H1 (cell line): ENCODE results near the gene SURF4. TPM values are rescaled to one million over a fixed set of nuclear protein-coding genes. Genes with fewer than 3 reads are reported as not detected.
"Not testable (repeated sequence)": the region's sequence is repeated elsewhere in the genome, so short reads cannot be mapped to it uniquely, and the experiment has no call there.

Experiments used
- CTCF ChIA-PET: fragments of 300-600 bp; sonication (Branson Sonifier 250); formaldehyde crosslinking; loops from one replicate; lab custom pipeline; 2021; ENCODE audit not compliant: partially characterized antibody; lab: Charles Lee
- POLR2A ChIA-PET: fragments of 300-600 bp; sonication (Branson Sonifier 250); formaldehyde crosslinking; loops from one replicate; lab custom pipeline; 2021; ENCODE audit warnings: inconsistent platforms; ENCODE audit not compliant: partially characterized antibody; lab: Charles Lee
- DNase-seq, 2 experiments: peaks; one replicate each; pipeline versions ENCODE4 v3.0.0 to v3.0.0-alpha.2; 2010 to 2022; ENCODE audit warnings: low spot score in 2 of 2, low read depth in 1 of 2, mixed read lengths in 1 of 2
- FAIRE-seq: peaks from 2 replicates; lab custom pipeline; 2011; peaks lifted over from hg19 to GRCh38; lab: Jason Lieb, UNC
- H2AFZ ChIP-seq: 2 replicates; pipeline ENCODE4 v1.8.1; 2012; ENCODE audit warnings: low read length, inconsistent platforms
- H2AK5ac ChIP-seq: 2 replicates; pipeline ENCODE4 v1.6.1; 2013; ENCODE audit warnings: low read depth, low read length
- H2BK120ac ChIP-seq: replicated peaks from 2 replicates; pipeline ENCODE3; 2013; ENCODE audit warnings: low read depth, low read length, inconsistent platforms
- H2BK12ac ChIP-seq: 2 replicates; pipeline ENCODE4 v1.6.1; 2013; ENCODE audit warnings: low read depth, low read length
- H2BK15ac ChIP-seq: 2 replicates; pipeline ENCODE4 v1.6.1; 2013; ENCODE audit warnings: low read length
- H2BK20ac ChIP-seq: 2 replicates; pipeline ENCODE4 v1.6.1; 2013; ENCODE audit warnings: low read length
- H2BK5ac ChIP-seq: 2 replicates; pipeline ENCODE4 v1.6.1; 2013; ENCODE audit warnings: low read depth, low read length
- H3K14ac ChIP-seq: 2 replicates; pipeline ENCODE4 v1.6.1; 2013; ENCODE audit warnings: inconsistent platforms; ENCODE audit not compliant: insufficient read length
- H3K18ac ChIP-seq: 2 replicates; pipeline ENCODE4 v1.6.1; 2013; ENCODE audit warnings: low read length; ENCODE audit errors: extremely low read depth
- H3K23ac ChIP-seq: 2 replicates; pipeline ENCODE4 v1.6.1; 2013; ENCODE audit warnings: inconsistent platforms; ENCODE audit not compliant: insufficient read length
- H3K23me2 ChIP-seq: 2 replicates; pipeline ENCODE4 v1.6.1; 2013; ENCODE audit warnings: low read depth, low read length
- H3K27ac ChIP-seq: 2 replicates; pipeline ENCODE4 v1.6.1; 2011; ENCODE audit warnings: low read depth, low read length, inconsistent platforms
- H3K27me3 ChIP-seq, 4 experiments: replicated peaks in 1 of 4; 1 replicate in 1 of 4; 2 replicates in 3 of 4; pipeline versions ENCODE4 v1.6.1 to v1.8.1; 2011 to 2013; ENCODE audit warnings: low read length in 3 of 4, mild to moderate bottlenecking in 3 of 4, inconsistent platforms in 2 of 4, mixed read lengths in 2 of 4, moderate library complexity in 1 of 4; ENCODE audit not compliant: control insufficient read depth in 3 of 4, insufficient read depth in 3 of 4; ENCODE audit errors: extremely low read depth in 1 of 4
- H3K36me3 ChIP-seq, 4 experiments: 2 replicates each; pipeline versions ENCODE4 v1.6.1 to v1.8.1; 2011 to 2013; ENCODE audit warnings: mild to moderate bottlenecking in 4 of 4, low read length in 3 of 4, moderate library complexity in 2 of 4, control low read depth in 1 of 4, inconsistent platforms in 1 of 4; ENCODE audit not compliant: insufficient read depth in 4 of 4, control insufficient read depth in 2 of 4
- H3K4ac ChIP-seq: replicated peaks from 2 replicates; pipeline ENCODE3; 2013; ENCODE audit warnings: low read length, low read depth, mixed read lengths, inconsistent platforms; ENCODE audit not compliant: insufficient read length
- H3K4me1 ChIP-seq, 4 experiments: replicated peaks in 1 of 4; 1 replicate in 1 of 4; 2 replicates in 3 of 4; pipeline versions ENCODE4 v1.6.1 to v1.8.1; 2011 to 2013; ENCODE audit warnings: low read length in 3 of 4, inconsistent platforms in 2 of 4, mixed read lengths in 1 of 4; ENCODE audit not compliant: insufficient read depth in 4 of 4, control insufficient read depth in 3 of 4
- H3K4me2 ChIP-seq, 2 experiments: 2 replicates each; pipeline versions ENCODE4 v1.6.1 to v1.8.1; 2011 to 2013; ENCODE audit warnings: low read depth in 2 of 2, low read length in 2 of 2, control low read depth in 1 of 2, inconsistent platforms in 1 of 2, mild to moderate bottlenecking in 1 of 2; ENCODE audit not compliant: insufficient read depth in 1 of 2
- H3K4me3 ChIP-seq, 4 experiments: fragments of 200-600, 300-600 bp in 1 of 4; sonication (generic), shearing (Covaris generic), sonication (Bioruptor Twin) in 1 of 4; 2 replicates each; pipeline versions ENCODE4 v1.5.1 to v1.8.1; 2011 to 2016; ENCODE audit warnings: low read length in 4 of 4, low read depth in 3 of 4, control low read depth in 2 of 4, inconsistent platforms in 2 of 4, mild to moderate bottlenecking in 2 of 4, mixed read lengths in 1 of 4, moderate library complexity in 1 of 4; ENCODE audit not compliant: insufficient read depth in 2 of 4; ENCODE audit errors: extremely low read depth in 1 of 4
- H3K56ac ChIP-seq: replicated peaks from 2 replicates; pipeline ENCODE3; 2013; ENCODE audit warnings: low read depth, mild to moderate bottlenecking, mixed read lengths, low read length, inconsistent platforms; ENCODE audit not compliant: insufficient read length
- H3K79me1 ChIP-seq: 2 replicates; pipeline ENCODE4 v1.6.1; 2013; ENCODE audit warnings: low read depth, low read length, control low read depth
- H3K79me2 ChIP-seq, 2 experiments: 2 replicates each; pipeline versions ENCODE4 v1.6.1 to v1.8.1; 2012 to 2013; ENCODE audit warnings: low read length in 2 of 2, mild to moderate bottlenecking in 2 of 2, inconsistent platforms in 1 of 2; ENCODE audit not compliant: insufficient read depth in 2 of 2, control insufficient read depth in 1 of 2
- H3K9ac ChIP-seq, 4 experiments: replicated peaks in 1 of 4; 1 replicate in 1 of 4; 2 replicates in 3 of 4; pipeline versions ENCODE4 v1.6.1 to v1.8.1; 2011 to 2013; ENCODE audit warnings: low read depth in 3 of 4, low read length in 3 of 4, control low read depth in 2 of 4, mild to moderate bottlenecking in 2 of 4, moderate library complexity in 2 of 4, inconsistent platforms in 1 of 4; ENCODE audit errors: extremely low read depth in 1 of 4
- H3K9me3 ChIP-seq, 2 experiments: 2 replicates each; pipeline versions ENCODE4 v1.6.1 to v1.8.1; 2012 to 2013; ENCODE audit warnings: mild to moderate bottlenecking in 2 of 2, moderate library complexity in 2 of 2, control low read depth in 1 of 2, inconsistent platforms in 1 of 2, low read depth in 1 of 2, low read length in 1 of 2, mixed read lengths in 1 of 2; ENCODE audit not compliant: insufficient read depth in 2 of 2
- H4K20me1 ChIP-seq, 2 experiments: replicated peaks in 1 of 2; 2 replicates each; pipeline versions ENCODE3 to v1.8.1; 2011 to 2013; ENCODE audit warnings: inconsistent platforms in 2 of 2, low read length in 2 of 2, mild to moderate bottlenecking in 1 of 2; ENCODE audit not compliant: insufficient read depth in 2 of 2, control insufficient read depth in 1 of 2
- H4K5ac ChIP-seq: 2 replicates; pipeline ENCODE4 v1.6.1; 2013; ENCODE audit warnings: low read length, low read depth, mixed read lengths, inconsistent platforms; ENCODE audit not compliant: insufficient read length
- H4K8ac ChIP-seq: 2 replicates; pipeline ENCODE4 v1.8.0; 2013; ENCODE audit warnings: mild to moderate bottlenecking, moderate library complexity, low read length, inconsistent platforms; ENCODE audit not compliant: insufficient read depth; ENCODE audit errors: extremely low read depth
- H4K91ac ChIP-seq: replicated peaks from 2 replicates; pipeline ENCODE3; 2013; ENCODE audit warnings: low read length, mixed read lengths, inconsistent platforms; ENCODE audit not compliant: insufficient read length
- WGBS, 2 experiments: shearing (Covaris generic) in 1 of 2; methylation state at CpG; one replicate each; pipeline versions ENCODE4 v1.1.6 to v1.1.7; 2013 to 2015; ENCODE audit warnings: low lambda C conversion rate in 2 of 2, mixed read lengths in 2 of 2, inconsistent platforms in 1 of 2, low coverage in 1 of 2, missing lambda C conversion rate in 1 of 2; ENCODE audit not compliant: insufficient replicate concordance in 2 of 2, insufficient coverage in 1 of 2, insufficient read length in 1 of 2; ENCODE audit errors: extremely low coverage in 1 of 2, missing lambda C conversion rate in 1 of 2; 5-methylcytosine and 5-hydroxymethylcytosine counted together
- polyA plus RNA-seq, 7 experiments: library from polyadenylated mRNA; depleted of rRNA in 3 of 7; stranded (reverse) in 5 of 7; unstranded in 2 of 7; fragments of >200 nt in 5 of 7; fragments of 200-250 nt in 2 of 7; gene quantifications; 1 replicate in 5 of 7; 2 replicates in 1 of 7; 4 replicates in 1 of 7; pipeline versions ENCODE4 v1.2.1 to v1.2.3, GENCODE V29; 2011 to 2013; ENCODE audit warnings: missing spikeins in 2 of 7, mixed read lengths in 2 of 7
- total RNA-seq: library from RNA; stranded (reverse); fragmentation: NEBNext Ultra II Directional; extraction: Animal tissue kit (Norgen Biotek cat#: 25700); gene quantifications from 2 replicates; pipeline ENCODE4 v1.2.1, GENCODE V29; 2021

Gene SURF4
- total and polyA plus RNA-seq, 2 of the 8 experiments (the other 6 are each of a cell fraction or from before 2014, with no cell fraction given): 176 to 182 TPM

DNA sequence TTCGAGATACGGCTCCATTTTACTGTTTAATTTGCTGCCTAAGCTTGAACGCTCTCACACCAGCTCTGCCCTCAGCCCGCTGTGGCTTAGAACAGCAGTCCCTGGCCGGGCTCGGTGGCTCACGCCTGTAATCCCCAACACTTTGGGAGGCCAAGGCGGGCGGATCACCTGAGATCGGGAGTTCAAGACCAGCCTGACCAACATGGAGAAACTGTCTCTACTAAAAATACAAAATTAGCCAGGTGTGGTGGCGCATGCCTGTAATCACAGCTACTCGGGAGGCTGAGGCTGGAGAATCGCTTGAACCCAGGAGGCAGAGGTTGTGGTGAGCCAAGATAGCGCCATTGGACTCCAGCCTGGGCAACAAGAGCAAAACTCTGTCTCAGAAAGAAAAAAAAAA is 1.4 kb upstream of the SURF4 start:
- not testable (repeated sequence) for DNase-seq, H3K4me3 ChIP-seq, H3K14ac ChIP-seq, H4K8ac ChIP-seq, H2BK20ac ChIP-seq, H3K9me3 ChIP-seq, H3K4me1 ChIP-seq, H3K27ac ChIP-seq, H2BK12ac ChIP-seq, H2BK120ac ChIP-seq, H2BK5ac ChIP-seq, FAIRE-seq, H2AK5ac ChIP-seq, H4K91ac ChIP-seq, H3K56ac ChIP-seq, H3K18ac ChIP-seq, H2AFZ ChIP-seq, H3K79me1 ChIP-seq, H3K23me2 ChIP-seq, H2BK15ac ChIP-seq, H3K9ac ChIP-seq, H3K36me3 ChIP-seq, H3K4me2 ChIP-seq, H3K23ac ChIP-seq, H3K4ac ChIP-seq, H4K5ac ChIP-seq
- H3K27me3 ChIP-seq: peaks cover 0 to 11% (median 6%) of the 10 kb centered on the region in 4 experiments; a peak in 5 of 7 replicates
- ChIA-PET POLR2A (interaction anchor here (0.8 to 19.9 kb wide), 7 partner anchors 11 to 82 kb away, joined by 3 to 461 read pairs (median 6); partner anchors contain the start of genes CACFD1, MED22, REXO4 and RPL7A), CTCF (interaction anchor here (0.7 to 5.4 kb wide), 8 partner anchors 13 to 163 kb away, joined by 3 to 33 read pairs (median 5); no protein-coding TSS in a partner anchor)
- H4K20me1 ChIP-seq: peaks cover 7 to 14% of the 10 kb centered on the region in 2 experiments
- peaks cover 11 to 31% of the 10 kb centered on the region in 2 experiments for H3K79me2 ChIP-seq
- WGBS, 2 experiments: 90% methylated on average over 14 of the region's 14 CpGs; no CpG with 5 or more reads in 1 of the 2 experiments
